Measurements from ENCODE around the gene TMUB2. TPM values are rescaled to one million over a fixed set of nuclear protein-coding genes. Genes with fewer than 3 reads are reported as not detected.
A peak's percentile ranks its signal among the peaks of the same experiment; 100 is the strongest.

TMUB2 gene
- polyA plus RNA-seq, 1 experiment = 34.3 TPM

GRCh38 chr17:44214230-44214494 is 27.4 kb downstream of the TMUB2 start:
- Histone ChIP-seq H3K9me3 (ENCODE audit: control insufficient read depth, insufficient read depth, low read length) (no peaks in the 10 kb centered on the region), H3K27me3 (ENCODE audit: control insufficient read depth, insufficient read depth, low read length) (no peaks in the 10 kb centered on the region), H3K27ac (ENCODE audit: low read depth, low read length) (no peak overlapping the region), H3K4me3 (ENCODE audit: low read depth, low read length) (no peak overlapping the region)
- ChIA-PET CTCF (interaction anchor here (1.3 kb wide), 1 partner anchor 116 kb away, joined by 3 read pairs; no protein-coding TSS in a partner anchor), POLR2A (no interaction called here)
- TF ChIP-seq, protein P1, sequence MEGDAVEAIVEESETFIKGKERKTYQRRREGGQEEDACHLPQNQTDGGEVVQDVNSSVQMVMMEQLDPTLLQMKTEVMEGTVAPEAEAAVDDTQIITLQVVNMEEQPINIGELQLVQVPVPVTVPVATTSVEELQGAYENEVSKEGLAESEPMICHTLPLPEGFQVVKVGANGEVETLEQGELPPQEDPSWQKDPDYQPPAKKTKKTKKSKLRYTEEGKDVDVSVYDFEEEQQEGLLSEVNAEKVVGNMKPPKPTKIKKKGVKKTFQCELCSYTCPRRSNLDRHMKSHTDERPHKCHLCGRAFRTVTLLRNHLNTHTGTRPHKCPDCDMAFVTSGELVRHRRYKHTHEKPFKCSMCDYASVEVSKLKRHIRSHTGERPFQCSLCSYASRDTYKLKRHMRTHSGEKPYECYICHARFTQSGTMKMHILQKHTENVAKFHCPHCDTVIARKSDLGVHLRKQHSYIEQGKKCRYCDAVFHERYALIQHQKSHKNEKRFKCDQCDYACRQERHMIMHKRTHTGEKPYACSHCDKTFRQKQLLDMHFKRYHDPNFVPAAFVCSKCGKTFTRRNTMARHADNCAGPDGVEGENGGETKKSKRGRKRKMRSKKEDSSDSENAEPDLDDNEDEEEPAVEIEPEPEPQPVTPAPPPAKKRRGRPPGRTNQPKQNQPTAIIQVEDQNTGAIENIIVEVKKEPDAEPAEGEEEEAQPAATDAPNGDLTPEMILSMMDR (IDR thresholded peaks at IDR 0.05; ENCODE audit: low read depth, low read length) = no peak
- DNase-seq (ENCODE audit: low read depth, low spot score) = no peak

DNA sequence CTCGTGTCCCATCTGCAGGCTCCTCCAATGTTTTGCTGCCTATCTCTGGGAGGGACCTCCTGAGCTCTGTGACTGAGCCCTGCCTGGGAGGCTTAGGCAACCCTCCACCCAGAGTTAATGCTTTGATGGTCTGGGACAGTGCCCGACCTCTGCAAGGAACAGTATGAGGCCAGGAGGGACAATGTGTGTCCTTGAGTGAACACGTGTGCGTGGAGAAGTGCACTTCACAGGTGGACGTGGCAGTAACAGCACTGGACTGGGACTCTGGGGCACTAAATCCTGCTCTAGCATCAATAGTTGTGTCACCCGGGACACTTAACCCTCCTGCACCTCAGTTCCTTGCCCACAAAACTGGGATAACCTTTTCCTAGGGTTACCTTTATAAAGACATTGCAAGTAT is 28.1 kb downstream of the TMUB2 start:
- DNase-seq (ENCODE audit: low read depth, low spot score) = no peak
- CTCF ChIA-PET = no interaction called here
- Histone ChIP-seq H3K4me3 (ENCODE audit: low read depth, low read length) (no peak overlapping the region), H3K9me3 (ENCODE audit: control insufficient read depth, insufficient read depth, low read length) (no peaks in the 10 kb centered on the region), H3K27ac (ENCODE audit: low read depth, low read length) (no peak overlapping the region), H3K27me3 (ENCODE audit: control insufficient read depth, insufficient read depth, low read length) (no peaks in the 10 kb centered on the region)
- POLR2A ChIA-PET = no interaction called here
- TF ChIP-seq, protein P1 (IDR thresholded peaks at IDR 0.05; ENCODE audit: low read depth, low read length) = no peak

GRCh38 chr17:44216173-44216572 is 29.4 kb downstream of the TMUB2 start:
- POLR2A ChIA-PET = no interaction called here
- H3K27ac ChIP-seq (ENCODE audit: low read depth, low read length) = no peak overlapping the region
- DNase-seq (ENCODE audit: low read depth, low spot score) = no peak
- H3K4me3 ChIP-seq (ENCODE audit: low read depth, low read length) = no peak overlapping the region
- CTCF ChIA-PET = interaction anchor here (1.0 kb wide), 1 partner anchor 114 kb away, joined by 3 read pairs; no protein-coding TSS in a partner anchor
- no peaks in the 10 kb centered on the region for H3K27me3 ChIP-seq (ENCODE audit: control insufficient read depth, insufficient read depth, low read length)
- TF ChIP-seq, protein P1 (IDR thresholded peaks at IDR 0.05; ENCODE audit: low read depth, low read length) = no peak
- H3K9me3 ChIP-seq (ENCODE audit: control insufficient read depth, insufficient read depth, low read length) = no peaks in the 10 kb centered on the region; the same call in 1 of the 2 replicates

GRCh38 chr17:44216694-44217093 is 29.9 kb downstream of the TMUB2 start:
- Histone ChIP-seq H3K27ac (ENCODE audit: low read depth, low read length) (no peak overlapping the region), H3K27me3 (ENCODE audit: control insufficient read depth, insufficient read depth, low read length) (no peaks in the 10 kb centered on the region), H3K9me3 (ENCODE audit: control insufficient read depth, insufficient read depth, low read length) (no peaks in the 10 kb centered on the region; the same call in 1 of the 2 replicates), H3K4me3 (ENCODE audit: low read depth, low read length) (no peak overlapping the region)
- ChIA-PET POLR2A (no interaction called here), CTCF (interaction anchor here (0.8 to 1.0 kb wide), 3 partner anchors 10 to 114 kb away, joined by 3 to 4 read pairs (median 3); no protein-coding TSS in a partner anchor)
- DNase-seq (ENCODE audit: low read depth, low spot score) = no peak
- TF ChIP-seq, protein P1 (IDR thresholded peaks at IDR 0.05; ENCODE audit: low read depth, low read length) = no peak

- Histone ChIP-seq H3K9me3 (ENCODE audit: control insufficient read depth, insufficient read depth, low read length) (no peaks in the 10 kb centered on the region; the same call in 1 of the 2 replicates), H3K27ac (ENCODE audit: low read depth, low read length) (peak overlapping the region; percentile 47), H3K4me3 (ENCODE audit: low read depth, low read length) (peak overlapping the region; percentile 72), H3K27me3 (ENCODE audit: control insufficient read depth, insufficient read depth, low read length) (no peaks in the 10 kb centered on the region)
- ChIA-PET CTCF (interaction anchor here (1.0 to 1.6 kb wide), 4 partner anchors 9 to 124 kb away, joined by 3 to 11 read pairs (median 4); no protein-coding TSS in a partner anchor), POLR2A (interaction anchor here (0.6 to 1.7 kb wide), 7 partner anchors 13 to 1086 kb away, joined by 3 to 8 read pairs (median 4); partner anchors contain the start of genes FAM171A2, GRN and TMUB2)
- TF ChIP-seq, protein P1 (IDR thresholded peaks at IDR 0.05; ENCODE audit: low read depth, low read length) = no peak
- no peak for DNase-seq (ENCODE audit: low read depth, low spot score)
Observed at GRCh38 chr17:44217738-44218343, 31.1 kb downstream of the TMUB2 start.
